CD14-positive monocyte (primary cell): Measurements from ENCODE around the gene MIF. TPM values are rescaled to one million over a fixed set of nuclear protein-coding genes. Genes with fewer than 3 reads are reported as not detected.

Experiments
- polyA plus RNA-seq, 3 donors: library from polyadenylated mRNA; depleted of rRNA in 1 of 3; unstranded in 2 of 3; stranded (reverse) in 1 of 3; fragments of 300-500 nt in 2 of 3; fragments of >200 nt in 1 of 3; fragmentation: Illumina TruSeq in 2 of 3; gene quantifications; 1 replicate in 2 of 3; 2 replicates in 1 of 3; pipeline ENCODE4 v1.2.3, GENCODE V29; 2012 to 2021
- small RNA-seq: library from RNA; depleted of rRNA; stranded (forward); fragments of <200 nt; gene quantifications from one replicate; pipeline ENCODE3, GENCODE V24; 2012; ENCODE audit warnings: low read depth; ENCODE audit not compliant: insufficient read length

MIF gene
- polyA plus RNA-seq, 3 donors, result 66.4 to 390 (median 338) TPM

Small RNAs within 50 kb of the gene (small RNA-seq; reads per million reads assigned to genes)
- not detected for gene RN7SL268P

Other genes starting within 250 kb of the MIF start
- gene RGL4, start 203.4 kb upstream of the MIF start, polyA plus RNA-seq, result 1 to 10 TPM; 2.3 to 2.4 (median 2.3) TPM
- under 1 TPM; 0.04 to 0.85 (median 0.09) TPM for gene ZNF70, start 143.3 kb upstream of the MIF start, polyA plus RNA-seq
- 1 to 10 TPM in 2 of 3 donors, under 1 TPM in 1; 0.88 to 1.0 (median 1.0) TPM for gene VPREB3, start 140.0 kb upstream of the MIF start, polyA plus RNA-seq
- gene C22orf15, start 131.4 kb upstream of the MIF start, polyA plus RNA-seq, result under 1 TPM in 1 of 3 donors, not detected in 2; 0.29 TPM
- 10 to 100 TPM; 15.3 to 46.7 (median 26.8) TPM for gene CHCHD10, start 126.4 kb upstream of the MIF start, polyA plus RNA-seq
- gene MMP11, start 121.5 kb upstream of the MIF start, polyA plus RNA-seq, result not detected
- 10 to 100 TPM; 30.3 to 71.8 (median 31.5) TPM for gene SMARCB1, start 107.4 kb upstream of the MIF start, polyA plus RNA-seq
- under 1 TPM; 0.23 to 0.64 (median 0.28) TPM for gene DERL3, start 55.4 kb upstream of the MIF start, polyA plus RNA-seq
- 1 to 10 TPM; 1.3 to 3.3 (median 2.5) TPM for gene SLC2A11, start 36.5 kb upstream of the MIF start, polyA plus RNA-seq
- under 1 TPM in 2 of 3 donors, not detected in 1; 0.25 to 0.72 TPM for gene GSTT2B, start 66.8 kb downstream of the MIF start, polyA plus RNA-seq
- gene DDTL, start 72.5 kb downstream of the MIF start, polyA plus RNA-seq, result under 1 TPM in 2 of 3 donors, not detected in 1; 0.25 to 0.41 TPM
- 100 to 1,000 TPM; 115 to 192 (median 138) TPM for gene DDT, start 80.1 kb downstream of the MIF start, polyA plus RNA-seq
- gene GSTT2, start 85.8 kb downstream of the MIF start, polyA plus RNA-seq, result under 1 TPM in 1 of 3 donors, not detected in 2; 0.15 TPM
- not detected for gene GSTT4, start 111.1 kb downstream of the MIF start, polyA plus RNA-seq
- gene CABIN1, start 116.9 kb downstream of the MIF start, polyA plus RNA-seq, result 10 to 100 TPM in 1 of 3 donors, 1 to 10 TPM in 2; 2.0 to 30.5 (median 3.1) TPM